Activated CD4-positive, alpha-beta T cell treated with anti-CD3 and anti-CD28 coated beads, Interleukin-2, amount 50 U/mL, for 16 hours (primary cell): ENCODE results near the gene GAMT.

Experiments
- DNase-seq: peaks from one replicate; pipeline ENCODE4 v3.0.0-alpha.2; 2020

The GAMT gene

GRCh38 chr19:1362387-1363257 lies 38.7 kb downstream of the GAMT start:
- DNase-seq = no peak

GRCh38 chr19:1361601-1362386 lies 39.5 kb downstream of the GAMT start:
- DNase-seq = no peak

GRCh38 chr19:1360818-1361461 lies 40.4 kb downstream of the GAMT start:
- no peak for DNase-seq

GRCh38 chr19:1360126-1360817 lies 41.1 kb downstream of the GAMT start:
- no peak for DNase-seq

- no peak for DNase-seq
Measured at GRCh38 chr19:1357531-1358109, 43.7 kb downstream of the GAMT start.

- DNase-seq = no peak
Measured at GRCh38 chr19:1356508-1356865, 44.9 kb downstream of the GAMT start.

GRCh38 chr19:1355568-1356507 lies 45.5 kb downstream of the GAMT start:
- DNase-seq = no peak

GRCh38 chr19:1354970-1355567 lies 46.3 kb downstream of the GAMT start:
- DNase-seq = no peak

GRCh38 chr19:1353144-1353543 lies 48.2 kb downstream of the GAMT start:
- DNase-seq = no peak

GRCh38 chr19:1351381-1351851 lies 49.9 kb downstream of the GAMT start:
- DNase-seq = no peak

GRCh38 chr19:1350867-1351266 lies 50.5 kb downstream of the GAMT start:
- no peak for DNase-seq

- no peak for DNase-seq
Measured at GRCh38 chr19:1349211-1349610, 52.1 kb downstream of the GAMT start.
